ENCODE data around the gene CD8A.
"Not testable (repeated sequence)": the region's sequence is repeated elsewhere in the genome, so short reads cannot be mapped to it uniquely, and the experiment has no call there.

CD8A gene

DNA sequence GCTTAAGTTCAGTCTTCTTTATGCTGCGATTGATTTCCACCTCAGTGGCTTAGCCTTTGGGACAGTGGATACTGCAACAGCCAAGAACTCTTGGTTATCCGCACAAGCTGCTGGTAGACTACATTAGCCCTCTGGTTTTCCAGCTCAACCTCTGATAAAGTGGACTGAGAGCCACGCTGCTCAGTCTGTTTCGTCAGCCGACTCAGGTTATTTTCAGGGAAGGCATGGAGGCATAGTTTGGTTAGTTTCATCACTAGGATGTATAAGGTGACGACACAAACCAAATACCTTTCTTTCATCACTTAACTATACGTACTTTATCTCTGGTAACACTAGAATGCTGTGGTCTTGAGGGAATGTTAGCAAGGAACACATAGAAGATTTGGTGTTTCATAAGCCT is 14.2 kb downstream of the CD8A start:
- no peak for DNase-seq (ENCODE audit: low spot score)

DNA sequence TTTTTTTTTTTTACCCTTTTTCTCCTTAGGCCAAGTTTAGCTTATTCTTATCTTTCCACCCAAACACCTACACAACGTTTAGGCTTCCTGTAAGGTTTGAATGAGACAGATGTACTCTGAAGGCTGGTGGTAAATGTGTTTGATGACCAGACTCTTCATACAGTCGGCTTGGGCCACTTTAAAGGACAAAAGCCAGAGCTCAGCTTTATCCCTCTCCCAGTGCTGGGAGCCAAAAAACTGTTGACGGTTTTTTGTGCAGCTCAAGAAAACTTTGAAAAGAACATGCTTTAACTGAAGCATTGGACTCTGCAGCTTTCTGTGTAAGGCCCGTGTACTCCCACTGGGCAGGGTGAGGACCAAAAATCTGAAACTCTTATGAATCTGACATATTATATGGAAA is 15.4 kb downstream of the CD8A start:
- no peak for DNase-seq (ENCODE audit: low spot score)

DNA sequence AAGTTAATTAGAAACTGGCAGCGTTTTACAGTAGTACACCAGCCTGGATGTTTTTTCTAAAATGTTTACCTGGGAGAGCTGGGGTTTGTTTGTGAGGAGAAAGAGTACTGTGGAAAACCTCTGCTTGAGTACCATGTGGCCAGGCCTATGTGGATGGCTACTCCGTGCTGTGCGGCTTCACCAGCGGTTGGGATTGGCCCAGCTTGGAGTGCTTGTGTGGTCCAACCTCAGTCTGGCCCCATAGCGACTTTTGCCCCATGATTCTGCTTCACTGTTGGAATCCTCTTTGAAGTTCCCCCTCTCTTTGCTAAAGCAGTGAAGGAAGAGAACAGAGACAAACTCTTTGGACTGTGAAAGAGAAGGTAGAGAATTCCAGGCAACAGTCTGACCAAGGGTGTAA is 15.9 kb downstream of the CD8A start:
- no peak for DNase-seq (ENCODE audit: low spot score)

DNA sequence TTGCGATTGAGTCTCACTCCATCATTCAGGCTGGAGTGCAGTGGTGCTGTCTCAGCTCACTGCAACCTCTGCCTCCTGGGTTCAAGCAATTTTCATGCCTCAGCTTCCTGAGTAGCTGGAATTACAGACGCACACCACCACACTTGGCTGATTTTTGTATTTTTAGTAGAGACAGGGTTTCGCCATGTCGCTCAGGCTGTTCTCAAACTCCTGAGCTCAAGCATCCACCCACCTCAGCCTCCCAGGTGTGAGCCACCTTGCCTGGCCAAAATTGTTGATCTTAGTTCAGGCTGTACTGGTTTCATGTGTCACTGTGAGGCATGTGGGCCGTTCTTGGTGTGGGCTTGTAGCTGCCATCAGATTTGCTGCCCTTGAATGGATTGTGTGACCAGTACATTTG is 18.1 kb downstream of the CD8A start:
- no peak for DNase-seq (ENCODE audit: low spot score)

DNA sequence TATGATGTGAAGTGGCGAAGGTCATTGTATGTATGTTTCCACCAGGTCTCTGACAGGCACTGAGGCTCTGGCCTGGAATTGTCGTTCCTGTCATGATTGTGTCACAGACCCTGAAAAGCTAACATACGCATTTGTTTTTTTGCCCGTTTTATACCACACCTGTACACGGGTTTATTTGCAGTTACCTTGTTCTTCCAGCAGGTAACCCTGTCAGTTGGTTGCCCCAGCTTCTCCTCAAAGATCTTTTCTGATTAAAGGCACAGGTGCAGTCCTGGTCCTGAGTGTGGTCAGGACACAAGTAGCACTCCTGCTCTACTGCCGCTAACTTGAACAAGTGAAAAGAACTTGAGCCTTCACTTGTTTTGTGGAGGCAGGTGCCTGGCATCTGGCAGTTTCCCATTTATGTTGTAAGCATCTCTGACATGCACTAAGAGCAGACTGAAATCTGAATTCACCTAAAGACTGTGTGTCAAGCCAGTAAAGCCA is 19.9 kb downstream of the CD8A start:
- no peak for DNase-seq (ENCODE audit: low spot score)

DNA sequence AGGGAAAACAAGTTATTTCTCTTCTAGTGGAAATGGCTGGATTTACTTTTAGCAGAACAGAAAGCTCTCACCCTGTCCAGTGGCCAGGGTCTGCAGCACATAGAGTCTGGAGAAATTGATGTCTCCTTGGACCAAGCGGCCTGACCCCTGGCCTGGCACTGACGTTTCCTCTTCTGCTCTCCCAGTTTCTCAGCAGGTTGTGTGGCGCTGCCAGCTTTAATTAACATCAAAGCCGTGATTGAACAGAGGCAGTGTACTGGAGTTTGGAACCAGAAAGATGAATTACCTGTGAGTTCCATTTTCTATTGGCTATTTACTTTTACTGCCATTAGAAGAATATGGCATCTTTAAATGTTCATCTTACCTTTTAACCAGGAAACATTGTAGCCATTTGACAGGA is 20.9 kb downstream of the CD8A start:
- no peak for DNase-seq (ENCODE audit: low spot score)

DNA sequence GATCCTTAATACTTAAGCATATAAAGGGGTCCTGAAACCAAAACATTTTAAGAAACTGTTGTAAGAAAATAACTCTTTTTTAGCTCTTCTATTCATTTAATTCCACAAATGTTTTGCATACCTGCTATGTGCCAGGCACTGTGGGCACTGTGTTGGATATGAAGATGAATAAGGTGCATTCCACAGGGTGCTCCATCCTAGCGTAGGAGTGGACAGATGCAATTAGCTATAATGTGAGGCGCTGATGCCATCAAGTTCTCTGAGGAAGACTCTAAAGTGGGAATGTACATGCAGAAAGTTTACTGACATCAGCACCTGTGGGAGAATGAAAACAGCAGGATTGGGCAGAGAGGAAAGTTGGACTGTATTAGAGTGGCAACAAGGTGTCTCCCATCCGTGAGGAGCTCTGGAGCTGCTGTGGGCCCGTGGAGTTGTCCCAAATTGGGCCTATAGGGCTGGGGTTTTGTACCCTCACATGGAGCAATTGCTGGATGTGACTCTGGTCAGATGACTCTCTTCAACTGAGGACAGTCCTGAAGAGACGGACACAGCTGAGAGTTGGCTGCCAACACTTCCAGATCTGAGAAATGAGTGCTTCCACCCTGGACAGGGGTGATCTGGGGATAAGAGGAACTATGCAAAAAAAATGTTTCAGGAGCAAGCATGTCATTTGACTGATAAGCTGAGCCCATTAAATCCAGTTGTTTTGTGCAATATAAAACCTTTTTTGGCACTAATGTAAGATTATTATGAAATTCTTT is 22.3 kb downstream of the CD8A start:
- no peak for DNase-seq (ENCODE audit: low spot score)

DNA sequence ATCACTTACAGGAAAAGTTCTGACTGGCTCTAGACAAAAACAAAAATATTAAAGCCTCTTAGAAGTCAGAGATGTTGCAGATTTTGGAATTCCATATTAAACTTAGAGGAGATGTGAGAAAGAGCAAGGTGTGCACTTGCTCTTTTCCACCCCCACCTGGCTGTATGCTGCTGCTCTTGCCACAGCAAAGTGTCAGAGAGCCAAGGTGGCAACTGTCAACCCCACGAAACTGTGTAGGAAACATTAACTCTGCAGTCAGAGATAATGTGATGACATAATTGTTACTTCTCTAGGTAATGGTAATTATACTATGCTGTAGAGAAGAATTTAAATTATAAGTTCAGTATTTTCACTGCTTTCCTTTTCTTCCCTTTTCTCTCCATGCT is 25.4 kb downstream of the CD8A start:
- DNase-seq (ENCODE audit: low spot score) = no peak

DNA sequence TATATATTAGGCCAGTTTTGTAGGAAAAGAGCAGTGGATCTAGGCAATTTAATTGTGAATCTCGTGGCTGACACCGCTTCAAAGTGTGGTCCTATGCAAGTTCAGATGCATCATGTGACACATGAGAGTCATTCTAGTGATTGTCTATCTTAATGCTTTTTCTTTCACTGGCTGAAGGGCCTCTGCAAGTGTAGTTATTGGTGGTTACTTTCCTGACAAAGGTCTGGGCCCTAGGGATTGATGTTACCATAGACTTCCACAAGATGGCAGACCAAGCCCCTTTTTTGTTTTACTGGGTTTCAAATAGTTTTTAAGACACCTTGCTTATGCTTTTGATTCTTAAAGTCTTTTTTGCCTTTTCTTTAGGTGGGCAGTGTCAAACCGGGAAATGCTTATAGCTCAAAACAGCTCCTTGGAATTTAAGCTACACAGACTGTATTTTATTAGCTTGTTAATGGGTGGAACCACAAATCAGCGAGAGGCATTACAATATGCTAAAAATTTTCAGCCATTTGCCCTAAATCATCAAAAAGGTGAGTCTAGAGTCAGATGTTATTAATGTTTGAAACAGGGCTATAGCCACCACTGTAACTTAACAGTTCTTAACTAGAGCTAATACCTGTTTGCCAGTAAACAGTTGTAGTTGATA is 25.9 kb downstream of the CD8A start:
- DNase-seq (ENCODE audit: low spot score) = peak; percentile 59

DNA sequence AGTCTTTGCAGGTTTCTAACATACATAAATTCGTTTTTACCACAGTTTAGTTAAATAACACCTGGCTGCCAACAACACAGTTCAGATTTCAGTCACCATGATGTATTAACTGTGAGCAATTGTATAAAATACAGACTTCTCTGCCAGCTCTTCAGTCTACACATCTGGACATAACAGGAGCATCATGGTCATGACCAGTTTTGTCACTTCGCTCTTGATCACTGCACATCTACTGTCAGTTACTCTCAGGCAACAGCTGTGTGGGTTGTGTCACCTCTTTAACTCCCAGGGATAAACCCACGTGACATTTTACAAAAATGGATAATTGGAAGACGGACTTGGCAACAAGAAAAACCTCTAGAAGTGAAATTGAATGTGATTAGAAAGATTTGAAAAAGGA is 30.3 kb downstream of the CD8A start:
- DNase-seq (ENCODE audit: low spot score) = no peak

DNA sequence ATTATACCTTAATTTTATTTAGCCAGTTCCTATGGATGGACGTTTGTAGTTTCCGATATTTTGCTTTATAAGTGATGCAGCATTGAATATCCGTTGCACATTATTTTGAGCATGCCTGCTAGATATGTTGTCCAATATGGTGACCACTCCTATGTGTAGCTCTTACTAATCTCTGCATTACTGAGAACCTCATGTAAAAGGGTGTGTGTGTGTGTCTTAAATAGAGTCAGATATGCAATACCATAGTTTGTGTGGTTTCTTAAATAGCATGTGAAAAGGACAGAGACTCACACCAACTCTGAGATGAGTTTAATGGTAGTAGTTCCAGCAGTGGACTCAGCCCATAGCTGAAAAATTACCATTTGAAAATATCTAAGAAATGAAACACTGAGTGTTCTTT is 32.3 kb downstream of the CD8A start:
- DNase-seq (ENCODE audit: low spot score) = no peak

DNA sequence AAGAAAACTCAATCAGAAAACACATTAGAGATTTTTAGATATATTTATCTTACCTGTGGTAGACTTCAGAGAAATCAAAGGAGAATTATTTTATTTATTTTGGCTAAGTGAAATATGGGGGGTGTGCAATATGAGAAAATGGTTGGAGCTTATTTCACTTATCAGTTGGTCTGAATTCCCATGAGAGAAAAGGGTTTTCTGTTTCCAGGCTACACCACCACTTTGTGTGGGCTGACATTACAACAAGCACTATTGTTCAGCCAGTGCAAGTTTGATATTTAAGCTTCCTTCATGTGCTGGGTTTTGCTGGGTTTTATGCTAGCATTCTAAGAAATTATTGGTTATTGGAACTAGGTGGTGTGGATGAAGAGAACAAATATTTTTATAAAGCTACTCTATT is 37.1 kb downstream of the CD8A start:
- DNase-seq (ENCODE audit: low spot score) = no peak

DNA sequence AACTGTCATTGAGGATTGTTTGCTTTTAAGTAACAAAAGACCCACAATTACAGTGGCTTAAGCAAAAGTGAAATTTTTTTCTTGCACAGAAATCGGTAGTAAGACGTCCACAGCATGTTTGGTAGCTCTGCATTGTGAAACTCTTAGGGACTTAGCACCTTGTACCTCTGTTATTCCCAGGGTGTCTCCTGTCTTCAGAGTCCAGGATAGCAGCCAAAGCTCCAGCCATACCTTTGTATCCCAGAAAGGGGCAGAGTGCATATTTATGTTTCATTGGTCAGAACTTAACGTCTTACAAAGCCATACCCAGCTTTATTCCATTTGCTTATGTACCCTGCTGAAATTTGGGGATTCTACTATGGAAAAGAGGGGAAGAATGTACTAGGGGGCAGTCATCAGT is 37.8 kb downstream of the CD8A start:
- DNase-seq (ENCODE audit: low spot score) = no peak

DNA sequence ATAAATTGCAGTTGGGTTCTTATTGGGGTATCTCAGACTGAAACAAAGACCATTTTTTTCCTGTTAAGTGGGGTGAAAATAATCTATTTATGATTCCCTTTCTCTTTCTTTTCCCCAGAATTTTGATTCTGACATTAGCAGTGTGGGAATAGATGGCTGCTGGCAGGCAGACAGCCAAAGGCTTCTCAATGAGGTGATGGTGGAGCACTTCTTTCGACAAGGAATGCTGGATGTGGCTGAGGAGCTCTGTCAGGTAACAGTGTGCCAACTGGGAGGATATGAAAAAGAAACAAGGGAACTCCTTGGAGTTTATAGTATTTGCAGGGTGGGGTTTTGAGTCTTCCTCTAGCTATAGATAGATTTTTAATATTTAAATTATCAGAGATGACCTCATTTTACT is 38.9 kb downstream of the CD8A start:
- DNase-seq (ENCODE audit: low spot score) = no peak

DNA sequence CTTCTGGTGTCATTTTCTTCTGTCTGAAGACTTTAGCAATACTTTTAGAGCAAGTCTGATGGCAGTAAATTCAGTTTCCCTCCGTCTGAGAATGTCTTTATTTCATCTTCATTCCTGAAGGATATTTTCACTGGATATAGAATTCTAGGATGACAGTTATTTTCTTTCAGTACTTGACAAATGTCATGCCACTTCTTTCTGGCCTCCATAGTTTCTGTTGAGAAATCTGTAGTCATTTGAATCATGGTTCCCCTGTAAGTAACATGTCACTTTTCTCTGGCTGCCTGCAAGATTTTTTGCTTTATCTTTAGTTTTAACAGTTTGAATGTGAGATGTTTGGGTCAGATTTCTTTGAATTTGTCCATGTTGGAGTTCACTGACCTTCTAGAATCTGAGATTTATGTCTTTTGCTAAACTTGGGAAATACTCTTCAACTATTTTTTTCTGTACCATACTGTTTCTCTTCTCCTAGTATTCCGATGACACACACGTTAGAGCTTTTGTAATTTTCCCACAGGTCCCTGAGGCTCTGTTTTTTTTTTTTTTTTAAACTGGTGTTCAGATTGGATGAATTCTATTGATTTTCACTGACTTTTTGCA is 40.4 kb downstream of the CD8A start:
- peak; percentile 46 for DNase-seq (ENCODE audit: low spot score)

DNA sequence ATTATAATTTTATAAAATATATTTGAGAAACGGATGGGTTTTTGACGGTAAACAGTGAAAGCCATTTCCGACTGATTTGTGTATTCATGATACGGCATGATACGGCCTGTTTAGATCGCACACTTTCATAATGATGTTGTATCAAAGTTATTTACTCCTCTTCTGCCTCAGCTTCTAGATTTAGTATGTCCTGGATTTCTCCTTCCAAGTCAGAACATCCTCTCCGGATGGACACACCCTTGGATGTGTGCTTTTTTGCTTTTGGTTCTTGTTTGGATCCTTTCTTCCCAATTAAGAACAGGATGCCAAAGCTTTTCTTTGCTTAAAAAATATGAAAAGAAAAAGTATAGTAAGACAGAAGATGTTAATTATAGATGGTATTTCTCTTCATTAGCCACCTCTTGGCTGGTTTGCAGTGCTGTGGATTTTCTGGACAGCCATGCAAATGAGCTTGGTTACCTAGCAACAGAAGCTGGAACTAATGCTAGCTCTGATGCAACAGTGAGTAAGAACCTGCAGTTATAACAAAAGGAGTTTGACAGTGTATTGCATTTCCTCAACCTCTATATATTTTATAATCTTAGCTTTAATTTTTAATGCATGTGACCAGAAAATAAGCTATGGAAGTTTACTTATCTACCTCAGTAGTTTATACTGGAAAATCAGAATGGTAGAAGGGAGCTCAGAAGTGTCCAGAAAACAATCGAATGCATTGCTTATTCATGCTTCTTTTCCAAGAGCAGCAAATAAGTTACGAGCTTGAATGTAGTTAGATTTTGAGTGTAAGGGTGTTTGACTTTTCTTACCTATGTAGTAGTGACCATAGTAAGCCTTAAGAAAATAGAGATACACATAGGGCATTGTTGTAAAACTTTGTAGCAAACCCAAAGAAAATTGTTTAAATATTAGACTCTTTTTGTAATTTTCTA is 42.7 kb downstream of the CD8A start:
- DNase-seq (ENCODE audit: low spot score) = peak; percentile 74

DNA sequence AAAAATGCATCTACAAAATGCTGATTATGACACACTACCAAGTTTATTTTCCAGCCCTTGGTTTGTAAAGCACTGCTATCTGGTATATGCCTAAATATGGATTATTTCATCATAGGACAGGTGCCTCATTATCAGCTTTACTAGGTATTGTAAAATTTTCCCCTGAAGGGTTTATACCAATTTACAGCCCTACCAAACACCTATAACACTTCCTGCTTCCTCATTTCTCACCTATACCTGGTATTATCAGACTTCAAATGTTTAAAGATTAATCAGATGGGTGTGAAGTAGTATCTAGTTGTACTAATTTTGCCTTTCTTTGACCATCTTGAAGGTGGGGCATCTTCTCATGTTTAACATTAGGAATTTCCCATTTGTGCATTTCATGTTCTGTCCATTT is 43.8 kb downstream of the CD8A start:
- no peak for DNase-seq (ENCODE audit: low spot score)

DNA sequence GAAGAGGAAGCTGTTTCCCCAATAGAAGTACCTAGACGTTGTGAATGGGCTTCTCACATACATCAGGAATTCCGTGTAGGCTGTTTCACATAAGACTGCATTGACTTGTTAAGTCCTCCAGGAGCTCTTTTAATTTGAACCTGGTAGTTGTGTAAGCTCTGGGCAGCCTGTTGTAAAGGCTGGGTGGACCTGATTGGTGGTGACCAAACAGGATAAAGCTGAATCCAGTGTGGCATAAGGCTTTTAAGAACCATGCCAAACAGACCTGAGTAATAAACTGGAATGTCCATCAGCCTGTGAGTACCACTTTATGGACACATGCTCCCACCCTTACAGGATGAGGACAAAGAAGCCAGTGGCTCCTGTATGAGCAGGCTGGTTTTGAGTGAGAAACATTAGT is 46.6 kb downstream of the CD8A start:
- DNase-seq (ENCODE audit: low spot score) = no peak

DNA sequence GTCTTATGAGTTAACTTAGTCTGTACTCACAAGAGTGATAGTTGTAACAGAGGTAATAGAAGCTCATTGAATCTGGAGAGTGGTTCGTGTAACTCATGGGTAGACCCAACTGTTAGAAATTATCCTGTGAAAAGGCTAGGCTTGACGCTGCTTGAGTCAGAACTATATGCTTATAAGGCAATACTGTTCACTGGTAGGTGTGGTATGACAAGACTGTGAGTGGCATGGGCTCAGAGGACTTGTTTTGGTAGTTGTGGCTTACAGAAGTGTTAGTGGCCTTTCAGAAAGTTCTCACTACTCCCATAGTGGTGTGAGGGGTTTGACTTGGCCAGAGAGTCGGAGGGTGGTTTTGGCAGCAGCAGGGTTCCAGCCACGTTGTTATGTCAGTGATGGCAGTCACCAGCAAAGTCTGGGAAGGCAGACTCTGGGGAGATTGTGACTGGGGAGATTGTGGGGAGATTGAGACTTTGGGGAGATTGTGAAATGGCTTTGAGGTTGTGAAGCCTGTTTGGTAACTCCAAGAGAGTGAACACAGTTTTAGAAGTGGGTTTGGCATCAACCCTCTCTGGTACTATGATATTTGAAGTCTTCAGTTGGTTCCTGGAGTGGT is 48.7 kb downstream of the CD8A start:
- DNase-seq (ENCODE audit: low spot score) = not testable (repeated sequence)

DNA sequence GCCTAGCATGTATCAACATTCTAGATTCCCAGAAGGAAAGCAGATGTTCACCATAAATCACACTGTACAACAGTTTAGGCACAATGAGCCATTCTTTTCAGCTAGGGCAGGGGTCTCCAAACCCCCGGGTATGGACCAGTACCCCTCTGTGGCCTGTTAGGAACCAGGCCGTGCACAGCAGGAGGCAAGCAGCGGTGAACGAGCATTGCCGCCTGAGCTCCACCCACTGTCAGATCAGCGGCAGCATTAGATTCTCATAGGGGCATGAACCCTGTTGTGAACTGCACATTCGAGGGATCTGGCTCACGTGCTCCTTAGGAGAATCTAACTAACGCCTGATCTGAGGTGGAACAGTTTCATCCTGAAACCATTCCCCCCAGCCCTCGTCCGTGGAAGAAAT is 50.8 kb downstream of the CD8A start:
- DNase-seq (ENCODE audit: low spot score) = not testable (repeated sequence)

DNA sequence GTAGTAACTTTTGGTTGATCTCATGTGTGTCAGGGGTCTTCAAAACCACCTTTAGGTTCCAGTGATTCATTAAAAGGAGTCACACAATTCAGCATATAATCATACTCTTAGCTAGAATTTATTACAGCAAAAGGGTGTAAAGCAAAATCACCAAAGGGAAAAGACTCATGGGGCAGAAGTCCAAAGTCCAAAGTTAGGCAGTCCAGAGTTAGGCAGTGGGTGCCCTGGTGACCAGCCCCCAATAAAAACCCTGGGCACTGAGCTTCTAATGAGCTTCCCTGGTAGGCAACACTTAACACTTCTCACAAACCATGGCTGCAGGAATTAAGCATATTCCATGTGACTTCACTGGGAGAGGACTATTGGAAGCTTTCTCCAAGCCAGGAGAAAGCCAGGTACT is 51.2 kb downstream of the CD8A start:
- DNase-seq (ENCODE audit: low spot score) = not testable (repeated sequence)

DNA sequence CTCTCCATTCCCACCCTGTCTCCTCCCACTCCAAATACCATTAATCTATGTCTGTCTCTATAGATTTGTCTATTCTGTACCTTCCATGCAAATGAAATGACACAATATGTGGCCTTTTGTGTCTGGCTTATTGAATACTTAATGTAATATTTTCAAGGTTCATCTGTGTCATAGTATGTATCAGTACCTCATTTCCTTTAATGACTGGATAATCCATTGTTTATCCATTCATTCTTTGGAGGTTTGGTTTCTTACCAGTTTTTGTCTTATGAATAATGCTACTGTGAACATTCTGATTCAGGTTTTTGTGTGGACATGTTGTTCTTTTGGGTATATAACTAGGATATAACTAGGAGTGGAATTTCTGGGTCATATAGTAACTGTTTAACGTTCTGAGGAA is 55.8 kb downstream of the CD8A start:
- not testable (repeated sequence) for DNase-seq (ENCODE audit: low spot score)
